ENCODE measurements around the gene RGS6. TPM values are rescaled to one million over a fixed set of nuclear protein-coding genes. Genes with fewer than 3 reads are reported as not detected.

The RGS6 gene
- total RNA-seq, 6 donors from 2014 or later, result 0.83 to 12.9 (median 2.2) TPM; not detected in 1

GRCh38 chr14:72512925-72513324, 580.7 kb downstream of the RGS6 start:
- Histone ChIP-seq H3K4me1 (peaks cover 0 to 4% (median under 1%) of the 10 kb centered on the region in 4 donors), H3K4me3 (no peak overlapping the region), H3K36me3 (no peaks in the 10 kb centered on the region), H3K27ac (no peak overlapping the region), H3K27me3 (no peaks in the 10 kb centered on the region), H3K9me3 (no peaks in the 10 kb centered on the region)
- TF ChIP-seq CTCF (IDR thresholded peaks at IDR 0.05), result no peak
- no peak for TF ChIP-seq POLR2AphosphoS5 (IDR thresholded peaks at IDR 0.05)
- TF ChIP-seq EP300 (IDR thresholded peaks at IDR 0.05), result no peak
- TF ChIP-seq POLR2A (IDR thresholded peaks at IDR 0.05), result no peak
- no peak for ATAC-seq (ENCODE audit: low FRiP score in 2 of 2)
- WGBS, 2 donors, result 57 to 63% methylated on average over 2 to 5 of the region's 5 CpGs
- DNase-seq, result no peak

- Histone ChIP-seq H3K9me3 (no peaks in the 10 kb centered on the region), H3K4me1 (peaks cover 0 to 5% (median 3%) of the 10 kb centered on the region in 4 donors), H3K27ac (no peak overlapping the region), H3K36me3 (no peaks in the 10 kb centered on the region), H3K27me3 (no peaks in the 10 kb centered on the region), H3K4me3 (no peak overlapping the region)
- 57 to 89% methylated on average over 2 to 3 of the region's 3 CpGs for WGBS, 2 donors
- no peak for TF ChIP-seq POLR2A (IDR thresholded peaks at IDR 0.05)
- TF ChIP-seq EP300 (IDR thresholded peaks at IDR 0.05), result no peak
- no peak for TF ChIP-seq POLR2AphosphoS5 (IDR thresholded peaks at IDR 0.05)
- no peak for TF ChIP-seq CTCF (IDR thresholded peaks at IDR 0.05)
- DNase-seq, result no peak
- ATAC-seq (ENCODE audit: low FRiP score in 2 of 2), result no peak
Observed at GRCh38 chr14:72513346-72513745, 581.1 kb downstream of the RGS6 start.

GRCh38 chr14:72513965-72514659, 581.9 kb downstream of the RGS6 start:
- no peak overlapping the region for H3K27ac ChIP-seq
- peak in 3 of 6 experiments; percentile 22 to 33 (median 28) for TF ChIP-seq CTCF (IDR thresholded peaks at IDR 0.05)
- TF ChIP-seq POLR2AphosphoS5 (IDR thresholded peaks at IDR 0.05), result no peak
- DNase-seq (no peak), ATAC-seq (ENCODE audit: low FRiP score in 2 of 2) (no peak)
- H3K4me1 ChIP-seq, result peaks cover 0 to 10% (median 5%) of the 10 kb centered on the region in 4 donors
- H3K27me3 ChIP-seq, result no peaks in the 10 kb centered on the region
- no peaks in the 10 kb centered on the region for H3K36me3 ChIP-seq
- H3K9me3 ChIP-seq, result no peaks in the 10 kb centered on the region
- H3K4me3 ChIP-seq, result no peak overlapping the region
- WGBS, 2 donors, result 52 to 78% methylated on average over 8 to 11 of the region's 11 CpGs

- ATAC-seq (ENCODE audit: low FRiP score in 2 of 2), result no peak
- DNase-seq, result no peak
- Histone ChIP-seq H3K36me3 (no peaks in the 10 kb centered on the region), H3K27me3 (no peaks in the 10 kb centered on the region), H3K4me1 (peaks cover 0 to 14% (median 5%) of the 10 kb centered on the region in 4 donors), H3K27ac (no peak overlapping the region), H3K4me3 (no peak overlapping the region), H3K9me3 (no peaks in the 10 kb centered on the region)
- no peak for TF ChIP-seq CTCF (IDR thresholded peaks at IDR 0.05)
- no peak for TF ChIP-seq POLR2A (IDR thresholded peaks at IDR 0.05)
- TF ChIP-seq EP300 (IDR thresholded peaks at IDR 0.05), result no peak
- TF ChIP-seq POLR2AphosphoS5 (IDR thresholded peaks at IDR 0.05), result no peak
- 80 to 90% methylated on average over 4 to 5 of the region's 5 CpGs for WGBS, 2 donors
Observed at GRCh38 chr14:72514660-72515025, 582.4 kb downstream of the RGS6 start.
